Endothelial cell of umbilical vein (primary cell): Measurements from ENCODE around the gene TOM1L2. TPM values are rescaled to one million over a fixed set of nuclear protein-coding genes. Genes with fewer than 3 reads are reported as not detected.

Experiments used
- BruUV-seq: library from RNA; stranded (reverse); fragments of 400-500 nt; replicated peaks from 2 replicates; lab custom pipeline; 2021; lab: Mats Ljungman, UMichigan
- CTCF ChIA-PET: fragments of 300-600, 350-600 bp; sonication (Branson Sonifier 250); formaldehyde crosslinking; loops from one replicate; lab custom pipeline; 2021; ENCODE audit warnings: antibody characterized with exemption, inconsistent platforms; lab: Charles Lee
- POLR2A ChIA-PET: fragments of 300-600, 350-600 bp; sonication (Branson Sonifier 250); formaldehyde crosslinking; loops from one replicate; lab custom pipeline; 2021; ENCODE audit warnings: antibody characterized with exemption, inconsistent platforms; lab: Charles Lee
- DNase-seq: peaks from one replicate; pipeline ENCODE4 v3.0.0-alpha.2; 2011; ENCODE audit warnings: low read depth, low spot score
- FAIRE-seq: peaks from 2 replicates; lab custom pipeline; 2011; peaks lifted over from hg19 to GRCh38; lab: Jason Lieb, UNC
- H2AFZ ChIP-seq: 2 replicates; pipeline ENCODE4 v1.6.0; 2012; ENCODE audit warnings: low read depth, low read length, control low read depth, inconsistent platforms
- H3K27ac ChIP-seq: 2 replicates; pipeline ENCODE4 v1.5.1; 2011; ENCODE audit warnings: low read depth, mild to moderate bottlenecking, control low read depth, low read length, moderate library complexity; ENCODE audit not compliant: insufficient read depth
- H3K27me3 ChIP-seq, 2 experiments: 2 replicates each; pipeline versions ENCODE4 v1.6.0 to v1.6.1; 2011; ENCODE audit warnings: low read length in 2 of 2, mixed read lengths in 1 of 2; ENCODE audit not compliant: control insufficient read depth in 2 of 2, insufficient read depth in 2 of 2
- H3K36me3 ChIP-seq, 2 experiments: 2 replicates in 1 of 2; 3 replicates in 1 of 2; pipeline ENCODE4 v1.5.1; 2011; ENCODE audit warnings: low read length in 2 of 2, mild to moderate bottlenecking in 1 of 2, moderate library complexity in 1 of 2; ENCODE audit not compliant: control insufficient read depth in 2 of 2, insufficient read depth in 2 of 2; ENCODE audit errors: extremely low read depth in 1 of 2
- H3K4me1 ChIP-seq: 3 replicates; pipeline ENCODE4 v1.5.1; 2011; ENCODE audit warnings: mild to moderate bottlenecking, low read length; ENCODE audit not compliant: control insufficient read depth, insufficient read depth; ENCODE audit errors: extremely low read depth
- H3K4me2 ChIP-seq: 2 replicates; pipeline ENCODE4 v1.6.1; 2011; ENCODE audit warnings: low read length, control low read depth, mixed read lengths; ENCODE audit not compliant: insufficient read depth
- H3K4me3 ChIP-seq, 3 experiments: fragments of 200-600 bp in 1 of 3; sonication (generic), shearing (Covaris generic) in 1 of 3; replicated peaks in 1 of 3; 2 replicates each; pipeline ENCODE4 v1.5.1; 2011 to 2016; ENCODE audit warnings: control low read depth in 3 of 3, low read length in 3 of 3, mild to moderate bottlenecking in 2 of 3, inconsistent platforms in 1 of 3, low read depth in 1 of 3, moderate library complexity in 1 of 3; ENCODE audit not compliant: insufficient read depth in 1 of 3
- H3K79me2 ChIP-seq: 2 replicates; pipeline ENCODE4 v1.6.0; 2012; ENCODE audit warnings: low read length, inconsistent platforms; ENCODE audit not compliant: control insufficient read depth, insufficient read depth
- H3K9ac ChIP-seq: replicated peaks from 2 replicates; pipeline ENCODE3; 2011; ENCODE audit warnings: low read length, control low read depth; ENCODE audit not compliant: insufficient read depth; ENCODE audit errors: extremely low read depth
- H3K9me1 ChIP-seq: replicated peaks from 3 replicates; pipeline ENCODE4 v1.6.0; 2011; ENCODE audit warnings: mild to moderate bottlenecking, low read length; ENCODE audit not compliant: control insufficient read depth, insufficient read depth; ENCODE audit errors: extremely low read depth
- H3K9me3 ChIP-seq: replicated peaks from 2 replicates; pipeline ENCODE4 v1.5.1; 2012; ENCODE audit warnings: low read length, inconsistent platforms; ENCODE audit not compliant: control insufficient read depth, insufficient read depth
- H4K20me1 ChIP-seq: replicated peaks from 2 replicates; pipeline ENCODE3; 2011; ENCODE audit warnings: mild to moderate bottlenecking, low read length; ENCODE audit not compliant: control insufficient read depth, insufficient read depth; ENCODE audit errors: extremely low read depth
- CTCF ChIP-seq, 2 donors: IDR thresholded peaks; 1 replicate in 1 of 2; 2 replicates in 1 of 2; pipeline ENCODE4 v1.5.1; 2011; ENCODE audit warnings: low read length in 2 of 2, mild to moderate bottlenecking in 2 of 2, moderate library complexity in 2 of 2, control low read depth in 1 of 2, inconsistent platforms in 1 of 2, low read depth in 1 of 2; ENCODE audit not compliant: insufficient read depth in 1 of 2; ENCODE audit errors: extremely low read depth in 1 of 2
- EZH2 ChIP-seq: IDR thresholded peaks from 2 replicates; pipeline ENCODE4 v1.6.1; 2012; ENCODE audit warnings: borderline replicate concordance, low read depth, mild to moderate bottlenecking, moderate library complexity, low read length, inconsistent platforms; ENCODE audit not compliant: severe bottlenecking
- GATA2 ChIP-seq: IDR thresholded peaks from 2 replicates; pipeline ENCODE4 v1.7.0; 2011; ENCODE audit warnings: low read depth, mild to moderate bottlenecking, moderate library complexity, mixed read lengths, low read length; ENCODE audit not compliant: insufficient read length, insufficient read depth
- JUN ChIP-seq: IDR thresholded peaks from 2 replicates; pipeline ENCODE4 v1.6.1; 2011; ENCODE audit warnings: borderline replicate concordance, low read depth; ENCODE audit not compliant: insufficient read length, insufficient read depth
- POLR2AphosphoS5 ChIP-seq: IDR thresholded peaks from 2 replicates; pipeline ENCODE4 v1.6.1; 2012; ENCODE audit warnings: low read depth, mild to moderate bottlenecking, control low read depth, low read length, moderate library complexity; ENCODE audit not compliant: insufficient read depth
- dilution Hi-C: fragments of 300-500 bp; cut with MboI; formaldehyde crosslinking; loops from one replicate; pipeline ENCODE4 v1.15.0; 2019; ENCODE audit warnings: low sequenced_read_pairs; ENCODE audit not compliant: extremely low pct_ligation_motif_present
- intact Hi-C: fragments of 100-400 bp; cut with micrococcal nuclease; formaldehyde crosslinking; loops from one replicate; pipeline ENCODE4 v1.10.0; 2022
- polyA plus RNA-seq, 4 experiments: library from polyadenylated mRNA; depleted of rRNA in 3 of 4; stranded (reverse) in 3 of 4; unstranded in 1 of 4; fragments of >200 nt; gene quantifications; 2 replicates each; pipeline versions ENCODE4 v1.2.1 to v1.2.3, GENCODE V29; 2011 to 2012; ENCODE audit warnings: missing spikeins in 1 of 4
- total RNA-seq: library from RNA; stranded (reverse); gene quantifications from 2 replicates; pipeline ENCODE4 v1.2.3, GENCODE V29; 2021

The TOM1L2 gene
- total and polyA plus RNA-seq, 2 donors (not counting 3 experiments of a cell fraction or from before 2014, with no cell fraction given), result 31.7 to 37.6 TPM

- BruUV-seq, result no TSS peak
- Histone ChIP-seq H3K79me2 (no peaks in the 10 kb centered on the region), H3K4me3 (no peak overlapping the region), H3K4me2 (no peak overlapping the region), H3K9me1 (no peaks in the 10 kb centered on the region), H2AFZ (no peak overlapping the region), H3K9me3 (no peaks in the 10 kb centered on the region), H3K9ac (no peak overlapping the region), H4K20me1 (no peaks in the 10 kb centered on the region), H3K27me3 (no peaks in the 10 kb centered on the region), H3K36me3 (no peaks in the 10 kb centered on the region), H3K4me1 (peaks cover 17% of the 10 kb centered on the region), H3K27ac (no peak overlapping the region)
- dilution Hi-C loops, result loop anchor here (25.0 kb wide), 1 partner anchor 138 kb away; the partner anchor contains the start of genes ATPAF2 and GID4
- CTCF ChIA-PET, result interaction anchor here (1.3 to 3.7 kb wide), 5 partner anchors 8 to 86 kb away, joined by 3 to 44 read pairs (median 8); partner anchors contain the start of genes DRC3 and TOM1L2
- no peak for TF ChIP-seq GATA2
- no peak for TF ChIP-seq JUN
- TF ChIP-seq EZH2, result no peak
- POLR2A ChIA-PET, result interaction anchor here (1.0 kb wide), 1 partner anchor 20 kb away, joined by 3 read pairs; no protein-coding TSS in a partner anchor
- intact Hi-C loops, result no loop called here
- no peak for FAIRE-seq
- no peak for DNase-seq
Observed at GRCh38 chr17:17899486-17899885, 72.7 kb downstream of the TOM1L2 start.

- peaks cover 17% of the 10 kb centered on the region for H3K4me1 ChIP-seq
- no peaks in the 10 kb centered on the region for H3K27me3 ChIP-seq
- FAIRE-seq (no peak), DNase-seq (no peak)
- no peak for TF ChIP-seq POLR2AphosphoS5
- no peak for TF ChIP-seq CTCF (IDR thresholded peaks at IDR 0.05; ENCODE audit: extremely low read depth in 1 of 2, insufficient read depth in 1 of 2, low read depth in 1 of 2, low read length in 2 of 2)
- no peak for TF ChIP-seq JUN
- no peak for TF ChIP-seq GATA2
- TF ChIP-seq EZH2, result no peak
- BruUV-seq, result no TSS peak
- CTCF ChIA-PET, result interaction anchor here (1.0 to 3.7 kb wide), 4 partner anchors 7 to 134 kb away, joined by 3 to 44 read pairs (median 12); no protein-coding TSS in a partner anchor
- no peak overlapping the region for H3K27ac ChIP-seq
- H3K9ac ChIP-seq, result no peak overlapping the region
- intact Hi-C loops, result no loop called here
- H3K4me2 ChIP-seq, result no peak overlapping the region
- POLR2A ChIA-PET, result no interaction called here
- dilution Hi-C loops, result loop anchor here (25.0 kb wide), 1 partner anchor 139 kb away; the partner anchor contains the start of genes ATPAF2 and GID4
- no peaks in the 10 kb centered on the region for H4K20me1 ChIP-seq
- no peaks in the 10 kb centered on the region for H3K36me3 ChIP-seq
- no peak overlapping the region for H2AFZ ChIP-seq
- no peak overlapping the region for H3K4me3 ChIP-seq
- no peaks in the 10 kb centered on the region for H3K79me2 ChIP-seq
- H3K9me3 ChIP-seq, result no peaks in the 10 kb centered on the region
- H3K9me1 ChIP-seq, result no peaks in the 10 kb centered on the region
Observed at GRCh38 chr17:17898673-17899072, 73.5 kb downstream of the TOM1L2 start.
